GM12878 (cell line): ENCODE measurements around the gene RNF167. TPM values are rescaled to one million over a fixed set of nuclear protein-coding genes. Genes with fewer than 3 reads are reported as not detected.

Experiments used
- BCL11A ChIP-seq: IDR thresholded peaks from 2 replicates; pipeline ENCODE4 v1.6.1; 2011; ENCODE audit warnings: low read depth, low read length
- CEBPZ ChIP-seq: fragments of 150-350 bp; IDR thresholded peaks from 2 replicates; pipeline ENCODE4 v1.6.1; 2016; ENCODE audit warnings: low read depth, low read length
- CHD2 ChIP-seq: IDR thresholded peaks from 2 replicates; pipeline ENCODE4 v1.6.1; 2011; ENCODE audit warnings: low read depth, low read length, improper control_type of control experiment, borderline replicate concordance
- CREM ChIP-seq: IDR thresholded peaks from 2 replicates; pipeline ENCODE4 v1.6.1; 2014; ENCODE audit warnings: antibody characterized with exemption, low read depth
- EGR1 ChIP-seq, 2 experiments: IDR thresholded peaks; 1 replicate in 1 of 2; 2 replicates in 1 of 2; pipeline ENCODE4 v1.6.1; 2011 to 2012; ENCODE audit warnings: low read depth in 2 of 2, low read length in 2 of 2, borderline replicate concordance in 1 of 2, mild to moderate bottlenecking in 1 of 2, moderate library complexity in 1 of 2
- HDAC2 ChIP-seq: fragments of 200-600 bp; sonication (generic); IDR thresholded peaks from 2 replicates; pipeline ENCODE4 v1.6.1; 2017
- IKZF2 ChIP-seq, 2 experiments: fragments of 450-650 bp; IDR thresholded peaks; 2 replicates each; pipeline ENCODE4 v1.6.1; 2017; ENCODE audit warnings: mild to moderate bottlenecking in 2 of 2, moderate library complexity in 2 of 2
- IRF4 ChIP-seq: IDR thresholded peaks from 2 replicates; pipeline ENCODE4 v1.6.1; 2011; ENCODE audit warnings: low read depth, low read length
- JUNB ChIP-seq: IDR thresholded peaks from 2 replicates; pipeline ENCODE4 v1.6.1; 2016; ENCODE audit warnings: antibody characterized with exemption, mild to moderate bottlenecking
- MAX ChIP-seq: IDR thresholded peaks from 2 replicates; pipeline ENCODE4 v1.6.1; 2012; ENCODE audit warnings: low read depth, low read length, improper control_type of control experiment
- MEF2A ChIP-seq: IDR thresholded peaks from 2 replicates; pipeline ENCODE4 v1.6.1; 2011; ENCODE audit warnings: low read depth, mild to moderate bottlenecking, low read length, moderate library complexity; ENCODE audit not compliant: insufficient read depth
- MTA2 ChIP-seq: fragments of 450-650 bp; IDR thresholded peaks from 2 replicates; pipeline ENCODE4 v1.6.1; 2016; ENCODE audit warnings: low read depth, mild to moderate bottlenecking, moderate library complexity
- NBN ChIP-seq: fragments of 450-650 bp; IDR thresholded peaks from 2 replicates; pipeline ENCODE4 v1.6.1; 2016
- NFXL1 ChIP-seq: fragments of 450-650 bp; IDR thresholded peaks from 2 replicates; pipeline ENCODE4 v1.6.1; 2017; ENCODE audit warnings: antibody characterized with exemption, mild to moderate bottlenecking, borderline replicate concordance
- POU2F2 ChIP-seq: IDR thresholded peaks from 3 replicates; pipeline ENCODE4 v1.6.1; 2011; ENCODE audit warnings: low read depth, mild to moderate bottlenecking, low read length, borderline replicate concordance
- RBBP5 ChIP-seq: fragments of 200-600 bp; sonication (generic); conservative IDR thresholded peaks from 2 replicates; pipeline ENCODE4 v1.6.1; 2016
- STAT1 ChIP-seq: fragments of 450-650 bp; conservative IDR thresholded peaks from 2 replicates; pipeline ENCODE4 v1.6.1; 2014; ENCODE audit warnings: antibody characterized with exemption, mild to moderate bottlenecking
- TCF3 ChIP-seq: IDR thresholded peaks from 2 replicates; pipeline ENCODE4 v1.6.1; 2012; ENCODE audit warnings: low read depth, mild to moderate bottlenecking, low read length, borderline replicate concordance; ENCODE audit not compliant: insufficient read depth
- USF2 ChIP-seq: IDR thresholded peaks from 2 replicates; pipeline ENCODE4 v1.6.1; 2011; ENCODE audit warnings: low read depth, low read length, improper control_type of control experiment, borderline replicate concordance
- ZNF207 ChIP-seq: fragments of 450-650 bp; IDR thresholded peaks from 2 replicates; pipeline ENCODE4 v1.6.1; 2014; ENCODE audit warnings: antibody characterized with exemption, mild to moderate bottlenecking, borderline replicate concordance
- polyA plus RNA-seq, 11 experiments: library from polyadenylated mRNA; depleted of rRNA in 4 of 11; unstranded in 6 of 11; stranded (reverse) in 5 of 11; fragments of >200 nt; fragmentation: Nextera tagmentation in 4 of 11; fragmentation: Illumina TruSeq in 1 of 11; extraction: Ambion mirVana in 4 of 11; extraction: Trizol in 1 of 11; gene quantifications; 1 replicate in 1 of 11; 2 replicates in 10 of 11; pipeline versions ENCODE4 v1.2.1 to v1.2.3, GENCODE V29; 2011 to 2016; ENCODE audit warnings: inconsistent platforms in 2 of 11, missing spikeins in 2 of 11, low read depth in 1 of 11
- total RNA-seq, 4 experiments: library from RNA; depleted of rRNA in 3 of 4; stranded (reverse); fragments of >200 nt in 3 of 4; fragmentation: Illumina TruSeq in 1 of 4; extraction: Trizol in 1 of 4; gene quantifications; 2 replicates each; pipeline versions ENCODE4 v1.2.1 to v1.2.3, GENCODE V29; 2013 to 2021
- TF ChIP-seq, protein P1 (sequence below): fragments of 450-650 bp; IDR thresholded peaks from 2 replicates; pipeline ENCODE4 v1.6.1; 2017; ENCODE audit warnings: mild to moderate bottlenecking, moderate library complexity
- TF ChIP-seq, protein P2 (sequence below): fragments of 450-650 bp; IDR thresholded peaks from 2 replicates; pipeline ENCODE4 v1.6.1; 2014; ENCODE audit warnings: mild to moderate bottlenecking

The RNF167 gene
- total and polyA plus RNA-seq, 10 of the 15 experiments (the other 5 are each of a cell fraction or from before 2014, with no cell fraction given): 33.6 to 147 (median 57.6) TPM

DNA sequence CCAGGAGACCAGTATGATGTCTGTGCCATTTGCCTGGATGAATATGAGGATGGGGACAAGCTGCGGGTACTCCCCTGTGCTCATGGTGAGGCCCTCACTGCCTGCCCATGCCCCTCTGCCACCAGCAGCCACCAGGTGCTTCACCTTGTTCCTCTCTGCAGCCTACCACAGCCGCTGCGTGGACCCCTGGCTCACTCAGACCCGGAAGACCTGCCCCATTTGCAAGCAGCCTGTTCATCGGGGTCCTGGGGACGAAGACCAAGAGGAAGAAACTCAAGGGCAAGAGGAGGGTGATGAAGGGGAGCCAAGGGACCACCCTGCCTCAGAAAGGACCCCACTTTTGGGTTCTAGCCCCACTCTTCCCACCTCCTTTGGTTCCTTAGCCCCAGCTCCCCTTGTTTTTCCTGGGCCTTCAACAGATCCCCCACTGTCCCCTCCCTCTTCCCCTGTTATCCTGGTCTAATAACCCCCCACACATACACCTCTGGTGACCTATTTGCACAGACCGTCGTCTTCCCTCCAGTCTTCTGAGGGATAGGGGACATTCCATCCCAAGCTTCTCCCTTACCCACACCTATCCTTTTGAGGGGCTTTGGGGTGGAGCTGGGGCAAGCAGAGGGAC is 4.6 kb downstream of the RNF167 start (continued):
- TF ChIP-seq, protein P1, sequence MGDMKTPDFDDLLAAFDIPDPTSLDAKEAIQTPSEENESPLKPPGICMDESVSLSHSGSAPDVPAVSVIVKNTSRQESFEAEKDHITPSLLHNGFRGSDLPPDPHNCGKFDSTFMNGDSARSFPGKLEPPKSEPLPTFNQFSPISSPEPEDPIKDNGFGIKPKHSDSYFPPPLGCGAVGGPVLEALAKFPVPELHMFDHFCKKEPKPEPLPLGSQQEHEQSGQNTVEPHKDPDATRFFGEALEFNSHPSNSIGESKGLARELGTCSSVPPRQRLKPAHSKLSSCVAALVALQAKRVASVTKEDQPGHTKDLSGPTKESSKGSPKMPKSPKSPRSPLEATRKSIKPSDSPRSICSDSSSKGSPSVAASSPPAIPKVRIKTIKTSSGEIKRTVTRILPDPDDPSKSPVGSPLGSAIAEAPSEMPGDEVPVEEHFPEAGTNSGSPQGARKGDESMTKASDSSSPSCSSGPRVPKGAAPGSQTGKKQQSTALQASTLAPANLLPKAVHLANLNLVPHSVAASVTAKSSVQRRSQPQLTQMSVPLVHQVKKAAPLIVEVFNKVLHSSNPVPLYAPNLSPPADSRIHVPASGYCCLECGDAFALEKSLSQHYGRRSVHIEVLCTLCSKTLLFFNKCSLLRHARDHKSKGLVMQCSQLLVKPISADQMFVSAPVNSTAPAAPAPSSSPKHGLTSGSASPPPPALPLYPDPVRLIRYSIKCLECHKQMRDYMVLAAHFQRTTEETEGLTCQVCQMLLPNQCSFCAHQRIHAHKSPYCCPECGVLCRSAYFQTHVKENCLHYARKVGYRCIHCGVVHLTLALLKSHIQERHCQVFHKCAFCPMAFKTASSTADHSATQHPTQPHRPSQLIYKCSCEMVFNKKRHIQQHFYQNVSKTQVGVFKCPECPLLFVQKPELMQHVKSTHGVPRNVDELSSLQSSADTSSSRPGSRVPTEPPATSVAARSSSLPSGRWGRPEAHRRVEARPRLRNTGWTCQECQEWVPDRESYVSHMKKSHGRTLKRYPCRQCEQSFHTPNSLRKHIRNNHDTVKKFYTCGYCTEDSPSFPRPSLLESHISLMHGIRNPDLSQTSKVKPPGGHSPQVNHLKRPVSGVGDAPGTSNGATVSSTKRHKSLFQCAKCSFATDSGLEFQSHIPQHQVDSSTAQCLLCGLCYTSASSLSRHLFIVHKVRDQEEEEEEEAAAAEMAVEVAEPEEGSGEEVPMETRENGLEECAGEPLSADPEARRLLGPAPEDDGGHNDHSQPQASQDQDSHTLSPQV: no peak
- TF ChIP-seq MTA2 (no peak), USF2 (no peak), IRF4 (no peak), RBBP5 (no peak), CEBPZ (peak; percentile 23; the same call in 1 of the 2 replicates), IKZF2 (IDR thresholded peaks at IDR 0.05) (no peak), MAX (no peak), HDAC2 (no peak), JUNB (no peak), CREM (no peak), POU2F2 (peak; percentile 88), CHD2 (0 out of 2 replicates have a peak, but pooled peaks have one; percentile 45), NFXL1 (no peak), STAT1 (no peak), BCL11A (0 out of 2 replicates have a peak, but pooled peaks have one; percentile 42), TCF3 (0 out of 2 replicates have a peak, but pooled peaks have one; percentile 38), ZNF207 (peak; percentile 67; the same call in 1 of the 2 replicates), EGR1 (IDR thresholded peaks at IDR 0.05; ENCODE audit: borderline replicate concordance in 1 of 2, low read depth in 2 of 2, low read length in 2 of 2) (0 out of 3 replicates have a peak, but pooled peaks of 1 of the 2 experiments have one; percentile 40), NBN (no peak), MEF2A (0 out of 2 replicates have a peak, but pooled peaks have one; percentile 7)
- TF ChIP-seq, protein P2, sequence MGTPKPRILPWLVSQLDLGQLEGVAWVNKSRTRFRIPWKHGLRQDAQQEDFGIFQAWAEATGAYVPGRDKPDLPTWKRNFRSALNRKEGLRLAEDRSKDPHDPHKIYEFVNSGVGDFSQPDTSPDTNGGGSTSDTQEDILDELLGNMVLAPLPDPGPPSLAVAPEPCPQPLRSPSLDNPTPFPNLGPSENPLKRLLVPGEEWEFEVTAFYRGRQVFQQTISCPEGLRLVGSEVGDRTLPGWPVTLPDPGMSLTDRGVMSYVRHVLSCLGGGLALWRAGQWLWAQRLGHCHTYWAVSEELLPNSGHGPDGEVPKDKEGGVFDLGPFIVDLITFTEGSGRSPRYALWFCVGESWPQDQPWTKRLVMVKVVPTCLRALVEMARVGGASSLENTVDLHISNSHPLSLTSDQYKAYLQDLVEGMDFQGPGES: no peak
